H1 (cell line): Measurements from ENCODE around the gene NCK2. TPM values are rescaled to one million over a fixed set of nuclear protein-coding genes. Genes with fewer than 3 reads are reported as not detected.

Experiments
- CTCF ChIA-PET: fragments of 300-600 bp; sonication (Branson Sonifier 250); formaldehyde crosslinking; loops from one replicate; lab custom pipeline; 2021; ENCODE audit not compliant: partially characterized antibody; lab: Charles Lee
- POLR2A ChIA-PET: fragments of 300-600 bp; sonication (Branson Sonifier 250); formaldehyde crosslinking; loops from one replicate; lab custom pipeline; 2021; ENCODE audit warnings: inconsistent platforms; ENCODE audit not compliant: partially characterized antibody; lab: Charles Lee
- DNase-seq, 2 experiments: peaks; one replicate each; pipeline versions ENCODE4 v3.0.0 to v3.0.0-alpha.2; 2010 to 2022; ENCODE audit warnings: low spot score in 2 of 2, low read depth in 1 of 2, mixed read lengths in 1 of 2
- FAIRE-seq: peaks from 2 replicates; lab custom pipeline; 2011; peaks lifted over from hg19 to GRCh38; lab: Jason Lieb, UNC
- H2AFZ ChIP-seq: 2 replicates; pipeline ENCODE4 v1.8.1; 2012; ENCODE audit warnings: low read length, inconsistent platforms
- H2AK5ac ChIP-seq: 2 replicates; pipeline ENCODE4 v1.6.1; 2013; ENCODE audit warnings: low read depth, low read length
- H2BK120ac ChIP-seq: replicated peaks from 2 replicates; pipeline ENCODE3; 2013; ENCODE audit warnings: low read depth, low read length, inconsistent platforms
- H2BK12ac ChIP-seq: 2 replicates; pipeline ENCODE4 v1.6.1; 2013; ENCODE audit warnings: low read depth, low read length
- H2BK15ac ChIP-seq: 2 replicates; pipeline ENCODE4 v1.6.1; 2013; ENCODE audit warnings: low read length
- H2BK20ac ChIP-seq: 2 replicates; pipeline ENCODE4 v1.6.1; 2013; ENCODE audit warnings: low read length
- H2BK5ac ChIP-seq: 2 replicates; pipeline ENCODE4 v1.6.1; 2013; ENCODE audit warnings: low read depth, low read length
- H3K14ac ChIP-seq: 2 replicates; pipeline ENCODE4 v1.6.1; 2013; ENCODE audit warnings: inconsistent platforms; ENCODE audit not compliant: insufficient read length
- H3K18ac ChIP-seq: 2 replicates; pipeline ENCODE4 v1.6.1; 2013; ENCODE audit warnings: low read length; ENCODE audit errors: extremely low read depth
- H3K23ac ChIP-seq: 2 replicates; pipeline ENCODE4 v1.6.1; 2013; ENCODE audit warnings: inconsistent platforms; ENCODE audit not compliant: insufficient read length
- H3K23me2 ChIP-seq: 2 replicates; pipeline ENCODE4 v1.6.1; 2013; ENCODE audit warnings: low read depth, low read length
- H3K27ac ChIP-seq: 2 replicates; pipeline ENCODE4 v1.6.1; 2011; ENCODE audit warnings: low read depth, low read length, inconsistent platforms
- H3K27me3 ChIP-seq, 4 experiments: replicated peaks in 1 of 4; 1 replicate in 1 of 4; 2 replicates in 3 of 4; pipeline versions ENCODE4 v1.6.1 to v1.8.1; 2011 to 2013; ENCODE audit warnings: low read length in 3 of 4, mild to moderate bottlenecking in 3 of 4, inconsistent platforms in 2 of 4, mixed read lengths in 2 of 4, moderate library complexity in 1 of 4; ENCODE audit not compliant: control insufficient read depth in 3 of 4, insufficient read depth in 3 of 4; ENCODE audit errors: extremely low read depth in 1 of 4
- H3K36me3 ChIP-seq, 4 experiments: 2 replicates each; pipeline versions ENCODE4 v1.6.1 to v1.8.1; 2011 to 2013; ENCODE audit warnings: mild to moderate bottlenecking in 4 of 4, low read length in 3 of 4, moderate library complexity in 2 of 4, control low read depth in 1 of 4, inconsistent platforms in 1 of 4; ENCODE audit not compliant: insufficient read depth in 4 of 4, control insufficient read depth in 2 of 4
- H3K4ac ChIP-seq: replicated peaks from 2 replicates; pipeline ENCODE3; 2013; ENCODE audit warnings: low read length, low read depth, mixed read lengths, inconsistent platforms; ENCODE audit not compliant: insufficient read length
- H3K4me1 ChIP-seq, 4 experiments: replicated peaks in 1 of 4; 1 replicate in 1 of 4; 2 replicates in 3 of 4; pipeline versions ENCODE4 v1.6.1 to v1.8.1; 2011 to 2013; ENCODE audit warnings: low read length in 3 of 4, inconsistent platforms in 2 of 4, mixed read lengths in 1 of 4; ENCODE audit not compliant: insufficient read depth in 4 of 4, control insufficient read depth in 3 of 4
- H3K4me2 ChIP-seq, 2 experiments: 2 replicates each; pipeline versions ENCODE4 v1.6.1 to v1.8.1; 2011 to 2013; ENCODE audit warnings: low read depth in 2 of 2, low read length in 2 of 2, control low read depth in 1 of 2, inconsistent platforms in 1 of 2, mild to moderate bottlenecking in 1 of 2; ENCODE audit not compliant: insufficient read depth in 1 of 2
- H3K4me3 ChIP-seq, 4 experiments: fragments of 200-600, 300-600 bp in 1 of 4; sonication (generic), shearing (Covaris generic), sonication (Bioruptor Twin) in 1 of 4; 2 replicates each; pipeline versions ENCODE4 v1.5.1 to v1.8.1; 2011 to 2016; ENCODE audit warnings: low read length in 4 of 4, low read depth in 3 of 4, control low read depth in 2 of 4, inconsistent platforms in 2 of 4, mild to moderate bottlenecking in 2 of 4, mixed read lengths in 1 of 4, moderate library complexity in 1 of 4; ENCODE audit not compliant: insufficient read depth in 2 of 4; ENCODE audit errors: extremely low read depth in 1 of 4
- H3K56ac ChIP-seq: replicated peaks from 2 replicates; pipeline ENCODE3; 2013; ENCODE audit warnings: low read depth, mild to moderate bottlenecking, mixed read lengths, low read length, inconsistent platforms; ENCODE audit not compliant: insufficient read length
- H3K79me1 ChIP-seq: 2 replicates; pipeline ENCODE4 v1.6.1; 2013; ENCODE audit warnings: low read depth, low read length, control low read depth
- H3K79me2 ChIP-seq, 2 experiments: 2 replicates each; pipeline versions ENCODE4 v1.6.1 to v1.8.1; 2012 to 2013; ENCODE audit warnings: low read length in 2 of 2, mild to moderate bottlenecking in 2 of 2, inconsistent platforms in 1 of 2; ENCODE audit not compliant: insufficient read depth in 2 of 2, control insufficient read depth in 1 of 2
- H3K9ac ChIP-seq, 4 experiments: replicated peaks in 1 of 4; 1 replicate in 1 of 4; 2 replicates in 3 of 4; pipeline versions ENCODE4 v1.6.1 to v1.8.1; 2011 to 2013; ENCODE audit warnings: low read depth in 3 of 4, low read length in 3 of 4, control low read depth in 2 of 4, mild to moderate bottlenecking in 2 of 4, moderate library complexity in 2 of 4, inconsistent platforms in 1 of 4; ENCODE audit errors: extremely low read depth in 1 of 4
- H3K9me3 ChIP-seq, 2 experiments: 2 replicates each; pipeline versions ENCODE4 v1.6.1 to v1.8.1; 2012 to 2013; ENCODE audit warnings: mild to moderate bottlenecking in 2 of 2, moderate library complexity in 2 of 2, control low read depth in 1 of 2, inconsistent platforms in 1 of 2, low read depth in 1 of 2, low read length in 1 of 2, mixed read lengths in 1 of 2; ENCODE audit not compliant: insufficient read depth in 2 of 2
- H4K20me1 ChIP-seq, 2 experiments: replicated peaks in 1 of 2; 2 replicates each; pipeline versions ENCODE3 to v1.8.1; 2011 to 2013; ENCODE audit warnings: inconsistent platforms in 2 of 2, low read length in 2 of 2, mild to moderate bottlenecking in 1 of 2; ENCODE audit not compliant: insufficient read depth in 2 of 2, control insufficient read depth in 1 of 2
- H4K5ac ChIP-seq: 2 replicates; pipeline ENCODE4 v1.6.1; 2013; ENCODE audit warnings: low read length, low read depth, mixed read lengths, inconsistent platforms; ENCODE audit not compliant: insufficient read length
- H4K8ac ChIP-seq: 2 replicates; pipeline ENCODE4 v1.8.0; 2013; ENCODE audit warnings: mild to moderate bottlenecking, moderate library complexity, low read length, inconsistent platforms; ENCODE audit not compliant: insufficient read depth; ENCODE audit errors: extremely low read depth
- H4K91ac ChIP-seq: replicated peaks from 2 replicates; pipeline ENCODE3; 2013; ENCODE audit warnings: low read length, mixed read lengths, inconsistent platforms; ENCODE audit not compliant: insufficient read length
- CTBP2 ChIP-seq: IDR thresholded peaks from 2 replicates; pipeline ENCODE4 v1.7.0; 2011; ENCODE audit warnings: borderline replicate concordance, mild to moderate bottlenecking, moderate library complexity, mixed read lengths, low read length; ENCODE audit not compliant: insufficient read depth, insufficient read length
- SP2 ChIP-seq: IDR thresholded peaks from 2 replicates; pipeline ENCODE4 v1.6.1; 2012; ENCODE audit warnings: mild to moderate bottlenecking, low read length, inconsistent platforms
- SUZ12 ChIP-seq: fragments of 200-600 bp; sonication (generic); IDR thresholded peaks from 2 replicates; pipeline ENCODE4 v1.6.1; 2012; ENCODE audit warnings: mild to moderate bottlenecking, inconsistent platforms, low read length, moderate library complexity, mixed read lengths
- TAF7 ChIP-seq: optimal IDR thresholded peaks from 2 replicates; pipeline ENCODE3; 2011; ENCODE audit warnings: low read depth, mild to moderate bottlenecking, inconsistent platforms, low read length, moderate library complexity, borderline replicate concordance
- ZNF274 ChIP-seq: IDR thresholded peaks from 2 replicates; pipeline ENCODE4 v1.7.0; 2012; ENCODE audit warnings: low read length, borderline replicate concordance; ENCODE audit errors: extremely low read depth
- WGBS, 2 experiments: shearing (Covaris generic) in 1 of 2; methylation state at CpG; one replicate each; pipeline versions ENCODE4 v1.1.6 to v1.1.7; 2013 to 2015; ENCODE audit warnings: low lambda C conversion rate in 2 of 2, mixed read lengths in 2 of 2, inconsistent platforms in 1 of 2, low coverage in 1 of 2, missing lambda C conversion rate in 1 of 2; ENCODE audit not compliant: insufficient replicate concordance in 2 of 2, insufficient coverage in 1 of 2, insufficient read length in 1 of 2; ENCODE audit errors: extremely low coverage in 1 of 2, missing lambda C conversion rate in 1 of 2; 5-methylcytosine and 5-hydroxymethylcytosine counted together
- polyA plus RNA-seq, 7 experiments: library from polyadenylated mRNA; depleted of rRNA in 3 of 7; stranded (reverse) in 5 of 7; unstranded in 2 of 7; fragments of >200 nt in 5 of 7; fragments of 200-250 nt in 2 of 7; gene quantifications; 1 replicate in 5 of 7; 2 replicates in 1 of 7; 4 replicates in 1 of 7; pipeline versions ENCODE4 v1.2.1 to v1.2.3, GENCODE V29; 2011 to 2013; ENCODE audit warnings: missing spikeins in 2 of 7, mixed read lengths in 2 of 7
- total RNA-seq: library from RNA; stranded (reverse); fragmentation: NEBNext Ultra II Directional; extraction: Animal tissue kit (Norgen Biotek cat#: 25700); gene quantifications from 2 replicates; pipeline ENCODE4 v1.2.1, GENCODE V29; 2021

Gene NCK2
- total and polyA plus RNA-seq, 2 of the 8 experiments (the other 6 are each of a cell fraction or from before 2014, with no cell fraction given) = 30.3 to 65.7 TPM

GRCh38 chr2:105783972-105784371 lies 39.3 kb downstream of the NCK2 start:
- ChIA-PET CTCF (interaction anchor here (1.4 to 1.9 kb wide), 2 partner anchors 10 to 12 kb away, joined by 3 to 5 read pairs; no protein-coding TSS in a partner anchor), POLR2A (interaction anchor here (2.1 kb wide), 1 partner anchor 12 kb away, joined by 5 read pairs; no protein-coding TSS in a partner anchor)
- DNase-seq (no peak), FAIRE-seq (no peak)
- Histone ChIP-seq H3K18ac (no peak overlapping the region), H3K9ac (no peak overlapping the region), H2BK15ac (no peak overlapping the region), H3K23ac (no peak overlapping the region), H4K5ac (no peak overlapping the region), H3K79me1 (peaks cover 21% of the 10 kb centered on the region), H3K9me3 (no peaks in the 10 kb centered on the region), H3K4me3 (no peak overlapping the region), H2AK5ac (no peak overlapping the region), H3K4me1 (peaks cover 1 to 13% (median 3%) of the 10 kb centered on the region in 4 experiments; a peak in 6 of 7 replicates), H2BK20ac (no peak overlapping the region), H3K4ac (no peak overlapping the region), H4K20me1 (peaks cover 7 to 25% of the 10 kb centered on the region in 2 experiments), H4K8ac (no peak overlapping the region), H2BK120ac (no peak overlapping the region), H3K14ac (no peak overlapping the region), H2BK5ac (no peak overlapping the region), H3K27me3 (no peaks in the 10 kb centered on the region)
- WGBS, 2 experiments = 86% methylated on average over 10 of the region's 10 CpGs; no CpG with 5 or more reads in 1 of the 2 experiments
- TF ChIP-seq CTBP2 (no peak), SP2 (no peak), SUZ12 (no peak), ZNF274 (no peak), TAF7 (no peak)
- TF ChIP-seq, all 59 proteins: peak for 0
- H3K23me2 ChIP-seq = no peaks in the 10 kb centered on the region; the same call in 1 of the 2 replicates
- no peak overlapping the region for H3K27ac ChIP-seq
- no peak overlapping the region for H3K4me2 ChIP-seq
- H3K56ac ChIP-seq = no peak overlapping the region
- H2BK12ac ChIP-seq = no peak overlapping the region
- peaks cover 0 to 93% of the 10 kb centered on the region in 2 experiments for H3K79me2 ChIP-seq
- no peak overlapping the region for H4K91ac ChIP-seq
- H3K36me3 ChIP-seq = no peaks in the 10 kb centered on the region
- H2AFZ ChIP-seq = no peak overlapping the region
